Eye (tissue), 1 donor: Measurements from ENCODE around the gene LRRC70.

Experiments used
- DNase-seq: peaks from one replicate; pipeline ENCODE4 v3.0.0-alpha.2; 2015

Gene LRRC70

GRCh38 chr5:62575066-62575465 lies 3.6 kb upstream of the LRRC70 start:
- no peak for DNase-seq

DNA sequence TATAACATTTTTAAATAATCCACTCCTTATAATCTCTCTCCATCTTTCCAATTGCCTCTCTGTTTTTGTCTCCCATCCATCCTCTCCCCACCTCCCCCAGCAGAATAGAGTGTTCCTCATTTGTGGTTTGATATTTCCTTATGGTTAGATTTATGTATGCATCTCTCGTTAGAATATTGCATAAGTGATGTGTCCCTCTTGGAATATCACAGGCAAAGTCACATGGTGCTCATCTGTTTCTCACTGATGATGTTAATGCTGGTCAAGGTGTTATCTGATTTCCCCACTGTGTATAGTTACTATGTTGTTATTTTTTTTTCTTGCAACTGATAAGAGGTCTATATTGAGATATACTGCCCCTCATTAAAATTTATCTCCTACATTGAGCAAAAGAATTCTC lies 3.1 kb upstream of the LRRC70 start:
- no peak for DNase-seq

DNA sequence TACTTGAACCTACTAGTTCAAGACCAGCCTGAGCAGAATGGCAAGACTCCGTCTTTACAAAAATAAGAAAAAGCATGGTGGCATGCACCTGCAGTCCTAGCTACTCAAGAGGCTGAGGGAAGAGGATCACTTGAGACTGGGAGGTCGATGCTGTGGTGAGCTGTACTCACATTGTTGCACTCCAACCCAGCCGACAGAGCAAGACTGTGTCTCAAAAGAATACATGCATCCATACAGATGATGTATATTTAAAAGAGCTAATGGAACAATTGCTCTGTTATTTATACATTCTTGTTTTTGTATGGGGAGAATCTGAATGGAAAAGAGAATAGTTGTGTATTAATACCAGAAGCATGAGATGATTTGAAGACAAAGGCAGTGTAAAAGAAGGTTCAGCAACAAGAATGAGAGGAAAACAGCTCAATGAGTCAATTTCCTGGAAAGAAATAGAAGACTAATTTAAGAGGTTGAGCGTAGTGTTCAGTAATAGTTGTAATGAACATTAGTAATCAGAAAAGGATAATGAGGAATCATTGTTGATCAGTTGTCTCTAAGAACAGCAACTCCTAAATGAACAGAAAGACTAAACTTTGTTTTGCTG lies 1.9 kb upstream of the LRRC70 start:
- no peak for DNase-seq

DNA sequence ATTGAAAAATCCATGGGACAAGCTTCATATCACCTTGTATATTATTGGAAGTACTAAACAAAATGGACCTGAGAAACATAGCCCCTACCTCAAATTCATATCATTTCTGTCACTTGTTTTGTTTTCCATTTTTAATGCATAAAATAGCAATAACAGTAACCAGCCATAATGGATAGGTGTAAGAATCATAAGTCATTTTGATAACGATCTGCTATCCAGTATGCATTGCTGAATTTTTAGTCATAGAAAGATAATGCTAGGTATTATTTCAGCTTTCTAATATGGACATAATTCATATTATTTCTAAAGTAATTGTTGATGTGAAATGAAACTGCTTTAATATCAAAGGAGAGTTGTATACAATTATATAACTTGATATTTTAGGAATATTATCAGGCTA lies 1.1 kb upstream of the LRRC70 start:
- DNase-seq, result no peak

DNA sequence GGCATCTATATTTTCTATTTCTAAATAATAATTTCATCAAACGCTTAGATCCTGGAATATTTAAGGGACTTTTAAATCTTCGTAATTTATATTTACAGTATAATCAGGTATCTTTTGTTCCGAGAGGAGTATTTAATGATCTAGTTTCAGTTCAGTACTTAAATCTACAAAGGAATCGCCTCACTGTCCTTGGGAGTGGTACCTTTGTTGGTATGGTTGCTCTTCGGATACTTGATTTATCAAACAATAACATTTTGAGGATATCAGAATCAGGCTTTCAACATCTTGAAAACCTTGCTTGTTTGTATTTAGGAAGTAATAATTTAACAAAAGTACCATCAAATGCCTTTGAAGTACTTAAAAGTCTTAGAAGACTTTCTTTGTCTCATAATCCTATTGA lies 1.1 kb downstream of the LRRC70 start:
- no peak for DNase-seq

- no peak for DNase-seq
These were observed 3.4 kb downstream of the LRRC70 start for GRCh38 chr5:62581836-62582597.

DNA sequence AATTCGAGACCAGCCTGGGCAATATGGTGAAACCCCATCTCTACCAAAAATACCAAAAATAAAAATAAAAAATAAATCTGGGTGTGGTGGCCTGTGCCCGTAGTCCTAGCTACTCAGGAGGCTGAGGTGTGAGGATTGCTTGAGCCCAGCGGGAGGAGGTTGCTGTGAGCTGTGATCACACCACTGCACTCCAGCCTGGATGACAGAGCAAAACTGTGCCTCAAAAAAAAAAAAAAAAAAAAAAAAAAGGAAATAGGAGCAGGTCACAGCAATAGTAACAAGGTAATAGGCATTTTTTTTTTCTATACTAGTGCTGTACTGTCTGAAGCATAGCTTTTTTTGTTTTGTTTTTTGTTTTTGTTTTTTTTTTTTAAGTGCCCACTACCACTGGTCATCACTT lies 5.8 kb downstream of the LRRC70 start:
- no peak for DNase-seq

GRCh38 chr5:62585306-62585705 lies 6.7 kb downstream of the LRRC70 start:
- no peak for DNase-seq

- DNase-seq, result no peak
These were observed 7.1 kb downstream of the LRRC70 start for GRCh38 chr5:62585751-62586150.

GRCh38 chr5:62587737-62588136 lies 9.1 kb downstream of the LRRC70 start:
- no peak for DNase-seq

DNA sequence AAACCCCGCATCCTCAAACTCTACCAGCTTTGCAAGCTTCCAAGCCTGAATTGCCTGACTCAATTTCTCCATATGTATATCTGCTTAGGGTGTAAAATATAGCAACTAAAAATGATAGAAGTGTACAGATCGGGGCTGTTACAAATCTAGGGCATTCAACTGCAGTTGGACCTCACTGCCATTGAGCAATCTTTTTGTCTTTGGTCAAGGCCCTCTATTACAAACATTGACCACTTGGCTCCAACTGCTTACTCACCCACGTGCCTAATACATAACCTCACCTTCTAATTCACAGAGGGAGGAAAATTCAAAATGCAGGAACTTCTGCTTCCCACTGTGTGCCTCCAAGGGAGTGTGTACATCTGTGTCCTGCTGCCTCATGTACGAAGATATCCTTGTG lies 10.0 kb downstream of the LRRC70 start:
- DNase-seq, result no peak

DNA sequence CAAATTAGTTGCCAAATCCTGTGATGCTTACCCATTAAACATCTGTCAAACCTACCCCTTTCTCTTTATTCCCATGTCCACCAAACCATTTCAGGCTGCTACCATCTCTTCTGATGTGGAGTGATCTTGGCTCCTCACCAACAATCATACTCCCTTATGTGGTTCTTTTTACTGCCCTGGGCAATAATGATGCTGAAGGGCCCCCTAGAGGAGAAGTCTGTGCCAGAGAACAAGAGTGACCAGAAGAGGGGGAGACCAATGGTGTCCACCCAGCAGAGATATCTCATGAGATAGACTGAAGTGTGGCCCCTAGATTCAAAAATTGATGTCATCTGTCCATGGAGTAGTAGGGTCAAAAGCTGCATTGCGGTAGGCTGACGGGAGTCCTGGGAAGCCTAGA lies 10.9 kb downstream of the LRRC70 start:
- DNase-seq, result no peak

DNA sequence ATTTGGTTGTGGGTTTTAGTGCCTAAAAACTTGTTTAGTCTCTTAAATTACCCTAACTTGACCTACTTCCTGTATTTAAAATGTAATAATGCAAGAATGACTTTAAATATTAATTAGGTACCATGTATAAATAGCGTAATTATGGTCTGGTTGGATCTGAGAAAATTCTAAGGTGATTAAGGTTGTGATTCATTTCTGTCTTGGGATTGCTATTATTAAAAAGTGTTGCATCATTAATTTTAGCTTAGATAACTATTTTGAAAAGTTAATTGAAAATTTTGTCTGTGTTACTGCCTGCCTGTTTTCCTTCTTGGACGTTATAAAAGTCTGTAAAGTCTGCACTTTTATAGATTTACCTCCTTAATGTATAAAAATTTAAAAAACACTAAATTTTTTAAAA lies 11.8 kb downstream of the LRRC70 start:
- no peak for DNase-seq

- DNase-seq, result no peak
These were observed 13.9 kb downstream of the LRRC70 start for GRCh38 chr5:62592558-62592957.

GRCh38 chr5:62593331-62593730 lies 14.7 kb downstream of the LRRC70 start:
- DNase-seq, result no peak

GRCh38 chr5:62594364-62594984 lies 15.9 kb downstream of the LRRC70 start:
- DNase-seq, result no peak

DNA sequence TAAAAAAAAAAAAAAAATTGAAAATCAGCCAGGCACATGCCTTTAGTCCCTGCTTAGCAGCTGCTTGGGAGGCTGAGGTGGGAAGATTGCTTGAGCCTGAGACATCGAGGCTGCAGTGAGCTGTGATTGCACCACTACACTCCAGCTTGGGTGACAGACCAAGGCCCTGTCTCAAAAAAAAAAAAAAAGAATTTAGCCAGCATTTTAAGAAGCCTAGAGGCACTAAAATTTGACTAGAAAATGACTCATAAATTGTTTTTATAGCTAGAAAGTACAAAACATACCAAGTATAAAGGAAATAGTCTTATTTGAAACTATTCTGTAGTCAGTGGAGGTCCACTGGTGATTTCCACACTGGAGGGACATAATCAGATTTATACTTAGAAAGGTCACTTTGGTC lies 17.5 kb downstream of the LRRC70 start:
- DNase-seq, result no peak

GRCh38 chr5:62596691-62597090 lies 18.1 kb downstream of the LRRC70 start:
- no peak for DNase-seq

DNA sequence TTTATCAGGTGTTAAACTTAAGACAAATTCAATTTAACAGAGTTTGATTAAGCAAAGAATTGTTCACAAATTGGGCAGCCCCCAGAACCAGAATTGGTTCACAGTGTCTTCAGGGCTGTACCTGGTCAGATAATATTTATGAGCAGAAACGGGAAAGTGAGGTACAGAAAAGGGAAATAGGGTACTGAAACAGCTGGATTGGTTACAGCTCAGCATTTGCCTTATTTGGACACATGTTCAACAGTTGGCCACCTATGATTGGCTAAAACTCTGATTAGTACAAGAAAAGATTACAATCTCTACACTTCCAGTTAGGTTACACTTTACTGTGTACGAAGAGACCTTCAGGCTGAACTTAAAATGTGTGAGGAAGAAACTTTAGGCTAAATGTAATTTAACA lies 18.7 kb downstream of the LRRC70 start:
- DNase-seq, result no peak

- DNase-seq, result no peak
These were observed 22.1 kb downstream of the LRRC70 start for GRCh38 chr5:62600560-62601252.

DNA sequence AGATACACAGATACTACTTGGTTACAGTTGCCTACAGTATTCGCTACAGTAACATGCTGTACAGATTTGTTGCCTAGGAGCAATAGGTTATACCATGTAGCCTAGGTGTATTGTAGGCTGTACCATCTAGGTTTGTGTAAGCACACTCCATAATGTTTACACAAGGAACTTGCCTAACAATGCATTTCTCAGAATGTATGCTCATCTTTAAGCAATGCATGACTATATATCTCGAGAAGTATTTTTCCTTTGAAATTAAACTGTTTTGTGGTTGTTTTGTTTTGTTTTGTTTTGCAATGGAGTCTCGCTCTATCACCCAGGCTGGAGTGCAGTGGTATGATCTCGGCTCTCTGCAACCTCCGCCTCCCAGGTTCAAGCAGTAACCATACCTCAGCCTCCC lies 25.3 kb downstream of the LRRC70 start:
- DNase-seq, result no peak

DNA sequence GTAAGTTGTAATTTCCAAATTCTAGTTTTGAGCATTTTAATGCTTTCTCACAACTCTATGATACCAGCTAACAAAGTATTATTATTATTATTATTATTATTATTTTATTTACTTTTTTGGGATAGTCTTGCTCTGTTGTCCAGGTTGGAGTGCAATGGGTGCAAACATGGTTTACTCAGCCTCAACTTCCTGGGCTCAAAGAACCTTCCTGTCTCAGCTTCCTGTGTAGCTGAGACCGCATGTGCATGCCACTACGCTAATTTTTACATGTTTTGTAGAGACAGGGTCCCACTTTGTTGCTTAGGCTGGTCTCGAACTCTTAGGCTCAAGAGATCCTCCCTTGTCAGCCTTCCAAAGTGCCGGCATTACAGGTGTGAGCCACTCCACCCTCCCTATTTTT lies 27.0 kb downstream of the LRRC70 start:
- no peak for DNase-seq

DNA sequence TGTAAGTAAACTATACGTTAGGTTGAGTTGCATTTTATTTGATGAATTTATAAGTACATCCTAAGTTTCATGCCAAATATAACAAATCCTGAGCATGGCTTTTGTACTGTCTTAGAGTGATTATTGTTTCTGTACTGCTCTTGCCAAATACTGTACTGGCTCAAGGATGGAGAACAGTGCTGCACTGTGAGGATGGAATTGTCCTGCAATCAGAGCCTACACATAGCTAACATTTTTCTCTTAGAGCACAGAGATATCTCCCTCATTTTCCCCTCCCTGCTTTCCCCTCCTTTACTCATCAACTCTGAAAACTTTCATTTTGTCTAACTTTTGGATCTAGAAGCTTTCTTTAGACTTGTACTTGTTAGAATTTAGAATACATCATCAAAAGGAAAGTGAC lies 28.3 kb downstream of the LRRC70 start:
- DNase-seq, result peak; percentile 2

DNA sequence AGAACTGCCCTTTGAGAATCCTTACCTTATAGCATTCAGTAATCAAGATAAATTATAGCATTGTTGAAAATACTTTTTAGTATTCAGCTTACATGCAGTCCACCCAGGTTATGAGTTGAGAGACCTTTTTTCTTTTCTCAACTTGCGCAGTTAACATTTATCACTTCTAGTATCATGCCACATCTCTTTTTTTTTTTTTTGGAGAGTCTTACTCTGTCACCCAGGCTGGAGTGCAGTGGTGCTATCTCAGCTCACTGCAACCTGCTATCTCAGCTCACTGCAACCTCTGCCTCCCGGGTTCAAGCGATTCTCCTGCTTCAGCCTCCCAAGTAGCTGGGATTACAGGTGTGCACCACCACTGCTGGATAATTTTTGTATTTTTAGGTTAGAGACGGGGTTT lies 29.0 kb downstream of the LRRC70 start:
- no peak for DNase-seq
